Stimulated activated CD8-positive, alpha-beta memory T cell treated with anti-CD3 and anti-CD28 coated beads, Interleukin-15, amount 100 ng/mL, for 1 hour (primary cell): ENCODE results near the gene FCF1.

ENCODE experiments used
- DNase-seq: peaks from one replicate; pipeline ENCODE4 v3.0.0-alpha.2; 2020; ENCODE audit warnings: low read depth

FCF1 gene, protein sequence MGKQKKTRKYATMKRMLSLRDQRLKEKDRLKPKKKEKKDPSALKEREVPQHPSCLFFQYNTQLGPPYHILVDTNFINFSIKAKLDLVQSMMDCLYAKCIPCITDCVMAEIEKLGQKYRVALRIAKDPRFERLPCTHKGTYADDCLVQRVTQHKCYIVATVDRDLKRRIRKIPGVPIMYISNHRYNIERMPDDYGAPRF

DNA sequence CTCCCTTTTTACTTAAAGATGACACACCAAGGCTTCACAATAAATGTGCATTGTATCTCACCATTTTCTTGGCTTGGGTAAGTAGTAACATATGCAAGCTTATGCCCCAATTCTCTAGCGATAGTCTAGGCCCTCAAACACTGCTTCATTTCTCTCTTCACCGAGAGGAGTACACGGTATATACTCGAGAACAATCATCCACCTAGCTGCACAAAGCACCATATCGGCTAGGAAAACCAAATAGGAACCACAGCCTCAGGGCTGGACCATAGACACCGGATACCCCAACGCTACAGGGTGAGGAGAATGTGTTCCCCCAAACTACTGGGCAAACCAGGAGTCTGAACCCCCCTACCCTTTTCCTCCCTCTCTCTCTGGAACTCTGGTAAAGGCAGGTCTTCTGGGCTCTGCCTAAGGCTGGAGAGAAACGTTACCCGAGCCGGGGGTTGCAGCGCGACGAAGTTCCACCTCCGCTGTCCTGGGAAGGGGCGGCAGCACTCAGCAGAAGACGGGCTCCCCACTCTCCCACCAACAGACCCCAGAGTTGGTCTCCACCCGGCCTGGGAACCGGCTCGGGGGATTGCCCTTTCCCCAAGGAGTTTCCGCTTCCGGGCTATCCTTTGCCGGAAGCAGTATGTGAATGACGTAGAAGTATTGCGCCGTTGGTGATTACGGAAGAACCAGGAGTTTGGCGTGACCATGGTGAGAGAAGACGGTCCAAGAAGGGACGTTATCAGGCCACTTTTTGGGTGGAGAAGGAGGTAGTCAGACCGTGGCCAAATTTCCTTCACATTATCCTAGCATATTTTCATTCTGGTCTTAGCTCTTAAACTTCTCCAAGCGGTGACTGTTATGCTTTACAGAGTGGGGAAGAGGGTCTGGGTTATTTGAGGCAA is at the start of gene FCF1, which contains the start of gene AREL1:
TSS of gene FCF1 (plus strand) at position 646 of the 896 bp plus-strand sequence. CDS start at position 700, 54 bp downstream.
TSS of gene AREL1 (minus strand) at position 582 of the 896 bp plus-strand sequence. CDS start 27,465 bp downstream, outside the sequence.
- DNase-seq, result peak; percentile 65

- no peak for DNase-seq
These were observed 49.1 kb upstream of the FCF1 start for GRCh38 chr14:74663884-74664283.

DNA sequence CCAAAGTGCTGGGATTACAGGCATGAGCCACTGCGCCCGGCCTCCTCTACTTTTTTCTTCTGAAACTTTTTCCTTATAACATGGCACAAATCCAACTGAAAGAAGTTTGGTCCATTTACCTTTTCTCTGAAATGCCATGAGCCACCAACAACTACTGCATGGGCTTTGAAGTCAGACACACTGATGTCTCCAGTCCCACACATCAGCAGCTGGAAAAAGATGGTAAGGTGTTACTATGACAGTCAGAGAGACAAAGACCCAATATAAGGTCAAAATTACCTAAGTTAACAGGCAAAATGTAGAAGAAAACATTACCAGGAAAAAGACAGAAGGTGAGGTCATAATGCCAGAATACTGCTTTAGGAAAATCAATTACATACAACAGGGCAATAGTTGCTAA is 48.2 kb upstream of the FCF1 start:
- DNase-seq, result no peak

GRCh38 chr14:74667758-74668157 is 45.2 kb upstream of the FCF1 start:
- DNase-seq, result no peak

- DNase-seq, result no peak
These were observed 43.7 kb upstream of the FCF1 start for GRCh38 chr14:74669256-74669655.

- DNase-seq, result no peak
These were observed 43.1 kb upstream of the FCF1 start for GRCh38 chr14:74669846-74670245.

DNA sequence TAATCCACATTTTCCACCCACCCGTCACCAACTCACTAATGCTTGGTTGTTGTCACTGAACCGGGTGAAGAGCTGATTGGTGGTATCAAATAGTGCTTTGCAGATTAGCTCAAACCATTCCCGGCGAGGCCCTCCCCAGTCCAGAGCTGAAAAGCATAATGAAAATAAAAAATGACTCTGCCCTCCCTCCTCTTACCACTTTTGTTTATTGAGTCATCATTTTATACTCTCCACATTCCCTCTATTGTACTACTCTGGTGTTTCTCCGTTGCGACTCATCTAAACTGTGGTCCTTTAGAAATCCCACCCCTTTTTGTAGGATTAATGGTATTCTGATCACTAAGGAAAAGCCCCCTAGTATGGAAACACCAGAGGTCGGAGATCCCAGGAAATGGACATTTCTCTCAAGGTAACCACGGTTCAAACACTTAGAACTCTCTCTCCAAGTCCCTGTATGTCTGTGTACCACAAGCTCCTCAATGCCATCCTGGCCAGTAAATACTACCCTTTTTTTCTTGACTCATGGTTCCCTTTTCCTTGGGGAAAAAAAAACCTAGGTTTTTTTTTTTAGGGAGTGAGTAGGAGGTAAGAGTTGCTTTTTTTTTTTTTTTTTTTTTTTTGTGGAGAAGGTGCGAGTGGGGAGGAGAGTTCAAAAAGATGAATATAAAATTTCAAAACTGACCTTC is 42.1 kb upstream of the FCF1 start:
- DNase-seq, result no peak

DNA sequence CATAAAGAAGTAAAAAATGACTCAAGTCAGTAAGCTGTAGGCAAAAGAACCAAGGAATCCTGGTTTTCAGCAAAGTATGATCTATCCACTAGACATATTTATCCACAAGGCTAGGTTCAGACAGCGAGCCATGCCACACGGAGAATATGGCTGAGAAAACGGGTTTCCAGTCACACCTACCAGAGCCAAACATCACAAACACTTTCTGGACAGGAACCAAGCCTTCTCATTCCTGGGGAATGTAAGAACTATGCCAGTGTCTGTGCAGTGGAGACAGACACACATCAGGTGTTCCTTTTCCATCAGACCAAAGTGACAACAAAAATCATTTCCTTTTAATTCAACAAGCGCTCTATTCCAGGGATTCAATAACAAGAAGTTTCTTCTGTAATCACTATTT is 41.2 kb upstream of the FCF1 start:
- DNase-seq, result no peak

DNA sequence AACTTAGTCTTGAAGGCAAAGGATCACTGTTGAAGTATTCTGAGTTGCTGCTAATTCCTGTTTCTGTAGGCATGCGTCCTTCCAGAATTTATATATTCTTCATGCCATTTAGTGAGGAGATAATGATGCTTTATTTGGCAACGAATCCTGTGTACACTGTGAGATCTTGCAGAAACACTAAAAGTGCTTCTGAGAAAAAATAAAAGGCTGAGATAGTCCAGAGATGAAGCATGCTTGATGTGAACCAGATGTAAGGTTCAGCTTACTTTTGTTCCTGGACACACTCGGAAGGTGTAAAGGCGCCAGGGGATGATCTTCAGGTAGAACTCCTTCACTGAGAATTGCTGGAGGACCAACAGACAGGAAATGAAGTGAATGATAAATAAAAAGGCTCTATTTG is 39.2 kb upstream of the FCF1 start:
- no peak for DNase-seq

DNA sequence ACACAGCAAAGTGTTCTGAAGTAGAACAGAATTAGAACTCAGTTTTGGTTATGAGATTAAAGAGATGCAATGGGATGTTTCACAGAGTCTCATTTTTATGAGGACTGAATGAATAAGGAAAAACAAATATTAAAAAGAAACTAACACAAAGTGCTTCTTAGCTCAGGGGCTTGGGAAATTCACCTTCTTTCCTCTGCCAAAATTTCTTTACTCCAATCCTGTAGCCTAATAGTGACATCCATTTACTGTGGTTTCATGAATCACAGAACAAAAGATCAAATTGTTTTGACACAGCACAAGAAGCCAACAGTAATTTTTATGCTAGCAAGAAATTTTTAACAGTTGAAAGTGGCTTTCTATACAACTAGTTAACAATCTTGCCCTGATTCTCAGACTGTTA is 37.7 kb upstream of the FCF1 start:
- DNase-seq, result no peak

GRCh38 chr14:74682169-74682952 is 30.6 kb upstream of the FCF1 start:
- no peak for DNase-seq

- no peak for DNase-seq
These were observed 29.5 kb upstream of the FCF1 start for GRCh38 chr14:74683406-74683805.

DNA sequence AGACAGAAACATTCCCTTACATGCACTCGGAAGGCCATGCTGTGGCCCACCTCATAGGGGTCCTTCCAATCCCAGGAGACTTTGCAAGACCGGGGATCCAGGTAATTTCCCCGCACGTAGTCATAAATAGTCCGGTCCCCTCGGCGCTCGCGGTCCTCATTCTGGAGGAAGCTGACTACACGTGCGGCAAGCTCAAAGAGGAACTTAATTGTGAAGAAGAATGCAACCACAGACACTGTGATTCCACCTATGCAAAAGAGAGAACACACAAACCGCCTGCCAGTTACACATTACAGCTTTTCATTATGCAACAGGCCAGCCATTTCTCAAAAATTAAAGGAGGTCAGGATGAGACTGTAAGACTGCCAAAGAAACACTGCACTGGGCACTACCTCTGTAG is 28.5 kb upstream of the FCF1 start:
- DNase-seq, result no peak

DNA sequence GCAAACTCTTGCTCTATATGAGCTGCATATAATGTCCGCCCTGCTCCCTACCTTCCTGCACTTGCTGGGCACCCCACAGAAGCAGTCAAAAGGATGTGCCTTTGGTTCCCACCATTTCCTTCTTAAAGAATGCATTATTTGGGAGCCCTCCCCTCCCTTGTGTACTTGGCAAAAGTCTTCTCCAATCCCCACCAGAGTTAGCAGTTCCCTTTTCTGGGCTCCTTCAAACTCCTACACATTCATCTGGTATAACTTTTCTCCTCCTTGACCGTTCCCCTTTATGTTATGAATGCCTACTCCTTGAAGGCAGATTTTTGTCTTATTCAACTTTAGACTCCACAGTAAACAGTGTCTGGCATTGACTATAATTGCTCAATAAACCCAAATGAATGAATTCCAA is 27.9 kb upstream of the FCF1 start:
- DNase-seq, result no peak

GRCh38 chr14:74685921-74686678 is 26.8 kb upstream of the FCF1 start:
- DNase-seq, result no peak

DNA sequence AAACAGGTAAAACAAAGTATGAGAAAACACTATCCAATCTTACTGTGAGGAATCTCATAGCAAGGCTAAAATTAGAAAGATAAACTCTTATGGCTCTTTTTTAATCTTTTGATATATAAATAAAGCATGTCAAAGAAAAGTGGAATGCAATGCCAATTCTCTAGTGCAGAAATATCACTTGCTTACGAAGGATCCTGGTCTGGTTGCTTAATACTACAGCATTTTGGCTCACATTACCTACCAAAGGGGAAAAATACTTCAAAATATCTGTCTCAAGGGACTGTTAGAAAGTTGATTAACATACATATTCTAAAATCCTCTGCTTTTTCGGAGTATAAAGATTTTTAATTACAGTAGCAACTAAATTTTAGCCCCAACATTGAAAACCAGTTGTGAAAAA is 21.5 kb upstream of the FCF1 start:
- DNase-seq, result no peak

DNA sequence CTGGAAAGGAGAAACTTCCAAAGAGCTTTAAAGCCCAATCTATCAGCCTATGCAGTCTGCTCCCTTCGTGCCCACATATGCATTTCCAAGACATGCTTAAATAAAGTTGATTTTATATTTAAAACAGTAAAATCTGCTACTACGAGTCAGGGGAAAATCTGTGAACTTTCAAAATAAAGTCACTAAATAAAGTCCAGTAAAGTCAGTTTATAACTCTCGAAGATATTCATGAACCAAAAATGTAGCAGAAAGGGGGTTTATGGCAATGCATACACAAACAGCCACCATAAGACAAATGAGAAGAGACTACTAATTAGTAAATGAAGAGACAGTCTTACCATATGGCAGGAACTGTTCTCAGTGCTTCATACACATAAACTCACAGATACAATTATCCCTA is 19.8 kb upstream of the FCF1 start:
- DNase-seq, result no peak

DNA sequence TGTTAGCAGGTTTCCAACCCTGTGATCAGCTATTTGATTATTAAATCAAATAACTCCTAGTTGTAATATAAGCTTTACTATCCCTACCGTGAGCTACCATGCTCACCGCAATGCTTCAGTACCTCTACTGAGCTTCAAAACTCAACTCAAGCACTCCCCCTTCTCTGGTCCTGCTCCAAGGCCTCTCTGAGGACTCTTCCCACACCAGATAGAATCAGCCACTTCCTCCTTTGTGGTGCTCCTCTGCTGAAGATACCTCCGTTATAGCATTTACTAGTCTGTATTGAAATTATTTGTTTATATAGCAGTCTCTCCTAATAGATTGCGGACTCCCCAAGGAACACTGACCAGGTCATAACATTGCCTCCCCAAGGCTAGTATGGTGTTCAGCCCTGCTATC is 17.5 kb upstream of the FCF1 start:
- no peak for DNase-seq

DNA sequence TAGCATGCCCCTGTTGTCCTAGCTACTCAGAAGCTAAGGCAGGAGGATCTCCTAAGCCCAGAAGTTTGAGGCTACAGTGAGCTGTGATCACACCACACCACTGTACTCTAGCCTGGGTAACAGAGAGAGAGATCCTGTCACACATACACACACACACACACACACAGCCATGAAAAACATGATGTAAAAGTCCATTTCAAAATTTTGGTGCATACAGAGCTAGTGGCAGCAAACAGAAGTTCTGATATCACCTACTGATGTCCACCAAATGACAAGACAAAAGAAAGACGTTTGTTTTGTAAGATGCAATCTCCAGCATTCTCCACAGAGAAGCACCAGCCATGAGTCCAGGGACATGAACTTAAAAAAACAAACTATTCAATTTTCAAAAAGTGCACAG is 15.9 kb upstream of the FCF1 start:
- no peak for DNase-seq

GRCh38 chr14:74697543-74697942 is 15.4 kb upstream of the FCF1 start:
- no peak for DNase-seq

DNA sequence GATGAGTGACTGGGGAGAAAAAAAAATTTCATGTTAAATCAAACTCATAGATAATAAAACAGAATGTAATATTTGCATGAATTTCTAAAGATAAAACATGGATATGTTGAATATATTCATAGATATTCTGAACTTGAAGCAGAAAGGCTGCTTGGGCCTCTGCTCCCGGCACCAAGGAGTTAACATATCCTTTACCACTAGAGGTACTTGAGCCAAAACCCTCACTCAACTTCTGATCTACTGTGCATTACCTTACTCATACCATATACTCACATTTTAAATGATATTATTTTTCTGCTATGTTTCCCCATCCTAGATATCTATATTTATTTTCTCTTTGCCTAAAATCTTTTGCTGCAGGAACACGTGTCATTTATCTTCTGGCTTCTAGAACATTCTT is 15.0 kb upstream of the FCF1 start:
- DNase-seq, result no peak
